H4 (cell line): Measurements from ENCODE around the gene ITGB5. TPM values are rescaled to one million over a fixed set of nuclear protein-coding genes. Genes with fewer than 3 reads are reported as not detected.

Experiments
- DNase-seq: peaks from one replicate; pipeline ENCODE4 v3.0.0-alpha.2; 2015; ENCODE audit warnings: low spot score
- total RNA-seq: library from RNA; depleted of rRNA; stranded (reverse); fragments of >200 nt; shearing (Covaris generic); gene quantifications from 2 replicates; pipeline ENCODE4 v1.2.3, GENCODE V29; 2014

ITGB5 gene
- total RNA-seq, 1 experiment from 2014 or later = 189 TPM

- no peak for DNase-seq
Observed at GRCh38 chr3:124896824-124897526, 9.8 kb upstream of the ITGB5 start.

DNA sequence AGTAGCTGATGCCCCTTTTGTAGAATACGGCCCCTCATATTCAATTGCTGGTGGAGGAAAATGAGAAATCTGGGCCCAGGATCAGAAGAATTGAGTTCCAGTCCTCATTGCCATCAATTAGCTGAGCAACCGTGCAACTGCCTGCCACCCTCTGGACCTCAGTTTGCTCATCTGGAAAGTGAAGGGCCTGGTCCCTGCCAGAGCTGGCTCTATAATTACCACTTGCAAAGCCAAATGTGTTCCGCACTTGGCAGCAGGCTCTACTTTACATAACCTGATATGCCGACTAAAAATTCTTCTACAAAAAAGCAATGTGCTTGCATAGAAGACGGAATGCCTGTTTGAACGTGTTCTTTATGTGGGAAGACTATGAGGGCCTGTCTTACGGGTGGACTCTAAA, 8.6 kb upstream of the ITGB5 start:
- DNase-seq = no peak

GRCh38 chr3:124893526-124893925, 6.4 kb upstream of the ITGB5 start:
- no peak for DNase-seq

DNA sequence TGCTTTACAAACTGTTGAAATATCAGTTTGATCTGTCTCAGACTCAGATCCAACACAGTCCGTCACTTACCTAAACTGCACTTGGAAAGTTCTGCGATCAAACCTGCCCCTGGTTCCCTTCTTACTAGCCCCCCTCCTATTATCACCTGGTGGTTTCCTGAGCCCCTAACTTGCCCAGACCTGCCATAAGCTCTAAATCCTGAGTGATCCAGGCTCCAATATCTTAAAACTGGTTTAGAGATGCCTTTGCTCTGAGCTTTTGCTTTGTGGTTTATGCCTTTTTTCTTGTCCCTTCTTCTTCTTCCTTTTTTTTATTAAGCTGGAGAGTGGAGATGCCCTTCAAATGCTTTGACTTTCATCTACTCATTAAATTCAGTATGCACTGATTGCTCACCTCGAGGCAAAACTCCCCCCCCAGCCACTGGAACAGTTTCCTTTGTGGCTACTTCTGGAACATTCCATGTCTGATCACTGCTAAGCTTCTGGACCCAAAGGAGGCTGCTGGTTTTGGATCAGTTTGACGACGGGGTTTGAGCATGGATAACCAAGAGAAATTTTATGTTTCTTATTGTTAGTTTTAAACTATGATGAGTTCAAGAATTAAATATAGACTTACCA, 3.5 kb upstream of the ITGB5 start:
- no peak for DNase-seq

DNA sequence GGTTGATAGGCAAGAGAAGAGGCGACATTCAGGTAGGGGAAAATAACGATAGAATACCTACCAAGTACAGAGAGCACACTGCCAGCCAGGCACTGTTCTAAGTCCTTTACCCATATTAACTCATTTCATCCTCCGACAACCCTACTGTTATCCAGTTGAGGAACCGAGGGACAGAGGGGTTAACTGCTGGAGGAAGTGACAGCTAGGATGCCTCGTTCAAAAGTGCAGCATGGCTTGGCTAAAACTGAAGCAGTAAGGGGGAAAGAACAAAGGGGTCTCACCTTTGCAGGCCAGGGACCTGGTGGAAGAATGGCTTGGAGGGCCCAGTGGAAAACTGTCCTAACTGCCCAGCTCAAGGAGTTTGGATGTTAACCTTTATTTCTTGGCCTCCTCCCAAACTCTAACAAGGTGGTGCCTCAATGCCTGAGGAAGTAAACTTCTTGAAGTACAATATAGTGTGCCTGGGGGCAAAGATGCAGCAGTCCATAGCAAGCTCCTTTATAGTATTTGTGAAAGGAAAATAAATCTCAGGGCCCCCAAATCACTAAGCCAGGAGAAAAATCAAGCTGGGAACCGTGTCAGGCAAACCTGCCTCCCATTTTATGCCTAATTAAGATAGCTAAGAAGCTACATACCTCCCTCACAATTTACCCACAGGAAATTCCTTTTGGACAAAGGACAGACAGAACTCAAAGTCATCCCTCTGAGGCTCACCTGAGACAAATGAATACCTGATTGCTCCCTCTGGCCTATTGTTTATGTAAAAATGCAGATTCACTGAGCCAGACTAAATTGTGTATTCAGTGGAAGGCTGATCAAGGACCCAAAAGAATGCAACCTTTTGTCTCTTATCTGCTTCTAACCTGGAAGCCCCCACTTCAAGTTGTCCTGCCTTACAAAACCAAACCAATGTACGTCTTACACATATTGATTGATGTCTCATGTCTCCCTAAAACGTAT, 1.6 kb upstream of the ITGB5 start:
- no peak for DNase-seq

DNA sequence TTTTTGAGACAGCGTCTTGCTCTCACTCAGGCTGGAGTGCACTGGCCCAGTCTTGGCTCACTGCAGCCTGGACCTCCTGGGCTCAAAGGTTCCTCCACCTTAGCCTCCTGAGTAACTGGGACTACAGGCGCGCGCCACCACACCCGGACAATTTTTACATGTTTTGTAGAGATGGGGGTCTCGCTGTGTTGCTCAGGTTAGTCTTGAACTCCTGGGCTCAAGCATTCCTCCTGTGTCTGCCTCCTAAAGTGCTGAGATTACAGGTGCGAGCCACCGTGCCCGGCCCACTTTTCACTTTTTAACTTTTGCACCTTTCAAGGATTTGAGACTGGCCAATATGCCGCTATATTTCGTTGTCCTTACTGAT, 750 bp upstream of the ITGB5 start:
- no peak for DNase-seq

DNA sequence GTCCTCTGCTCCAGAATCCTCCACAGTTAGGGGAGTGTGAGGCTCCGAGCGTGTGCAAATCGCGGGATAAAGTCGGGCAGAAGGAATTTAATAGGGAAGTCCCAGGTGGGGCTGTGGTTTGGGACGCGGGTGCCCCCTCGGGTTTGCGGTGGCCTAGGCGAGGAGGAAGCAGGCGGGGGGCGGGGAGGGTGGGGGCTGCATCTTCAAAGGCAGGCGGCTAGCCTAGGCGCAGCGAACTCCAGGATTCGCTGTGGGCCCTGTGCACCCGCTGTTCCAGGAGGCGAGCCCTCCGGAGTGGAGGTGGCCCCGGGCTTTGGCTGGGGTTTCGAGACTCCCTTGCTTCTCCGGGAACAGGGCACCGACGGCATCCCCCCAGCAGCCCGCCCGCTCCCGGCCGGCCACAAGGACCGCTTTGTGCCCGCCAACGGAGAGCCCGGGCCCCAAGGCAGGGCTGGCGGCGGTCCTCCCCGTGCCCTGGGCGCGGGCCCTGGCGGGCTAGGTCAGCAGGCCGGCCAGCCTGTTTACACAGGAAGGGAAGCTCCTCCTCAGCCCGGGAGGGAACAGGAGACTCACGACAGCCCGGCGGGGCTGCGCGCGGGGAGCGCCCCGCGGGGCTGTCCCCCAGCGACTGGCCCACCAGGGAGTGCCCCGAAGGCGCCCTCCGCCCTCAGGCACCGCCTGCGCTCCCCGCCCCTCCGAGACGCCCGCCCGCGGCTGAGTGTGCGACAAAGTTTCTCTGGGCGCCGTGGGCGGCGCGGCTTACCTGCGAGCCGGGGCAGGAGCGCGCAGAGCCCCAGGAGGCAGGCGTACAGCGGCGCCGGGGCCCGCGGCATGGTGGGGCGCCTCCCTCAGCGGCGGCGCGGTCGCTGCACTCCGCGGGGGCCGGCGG, 753 bp downstream of the ITGB5 start:
- peak; percentile 48 for DNase-seq

DNA sequence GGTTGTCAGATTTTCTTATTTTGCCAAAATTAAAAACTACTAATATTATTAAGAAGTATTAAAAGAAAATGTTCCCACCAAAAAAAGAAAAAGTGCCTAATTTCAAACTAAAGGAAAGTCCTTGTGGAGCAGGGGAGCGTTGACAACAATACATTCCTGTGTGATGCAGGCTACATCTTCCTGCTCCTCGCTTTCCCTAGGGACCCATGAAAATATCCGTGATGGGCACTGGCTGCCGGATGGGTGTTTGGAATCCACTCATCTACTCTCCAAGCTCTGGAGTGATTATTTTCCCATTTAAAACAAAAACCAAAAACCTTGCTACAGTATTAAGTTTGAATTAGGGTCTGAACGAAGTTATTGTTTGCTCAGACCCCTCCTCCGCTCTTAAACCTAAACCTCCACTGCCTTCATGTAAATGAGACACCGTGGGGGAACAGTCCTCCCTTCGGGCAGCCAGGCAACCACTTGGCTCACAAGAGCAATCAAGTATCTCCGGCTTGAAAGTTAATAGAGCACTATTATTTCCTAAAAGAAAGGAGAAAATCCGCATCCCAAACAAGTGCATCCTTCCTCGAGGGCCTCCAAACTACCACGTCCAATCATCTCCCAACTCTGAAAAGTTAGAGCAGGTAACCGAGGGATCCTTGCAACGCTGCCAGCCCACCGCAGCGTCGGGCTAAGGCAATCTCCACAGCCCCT, 1.5 kb downstream of the ITGB5 start:
- no peak for DNase-seq

DNA sequence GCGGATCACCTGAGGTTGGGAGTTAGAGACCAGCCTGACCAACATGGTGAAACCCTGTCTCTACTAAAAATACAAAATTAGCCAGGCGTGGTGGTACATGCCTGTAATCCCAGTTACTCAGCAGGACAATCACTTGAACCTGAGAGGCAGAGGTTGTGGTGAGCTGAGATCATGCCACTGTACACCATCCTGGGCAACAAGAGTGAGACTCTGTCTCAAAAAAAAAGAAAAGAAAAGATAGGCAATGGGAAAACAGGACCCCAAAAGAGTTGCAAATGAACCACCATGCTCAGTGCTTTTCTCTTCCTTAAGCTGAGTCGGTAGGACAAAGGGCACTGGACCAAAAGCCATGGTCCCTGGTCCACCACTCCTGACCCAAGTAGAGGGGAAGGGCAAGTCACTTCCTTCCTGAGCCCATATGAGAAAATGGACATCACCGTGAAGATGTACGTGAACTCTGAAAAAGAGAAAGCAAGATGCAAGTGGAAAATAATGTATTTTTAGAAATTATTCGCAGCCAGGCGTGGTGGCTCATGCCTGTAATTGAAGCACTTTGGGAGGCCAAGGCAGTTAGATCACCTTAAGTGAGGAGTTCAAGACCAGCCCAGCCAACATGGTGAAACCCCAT, 2.6 kb downstream of the ITGB5 start:
- DNase-seq = no peak

- no peak for DNase-seq
Observed at GRCh38 chr3:124883766-124884473, 3.2 kb downstream of the ITGB5 start.

GRCh38 chr3:124882816-124883747, 4.1 kb downstream of the ITGB5 start:
- DNase-seq = no peak

GRCh38 chr3:124881976-124882697, 5.0 kb downstream of the ITGB5 start:
- no peak for DNase-seq

DNA sequence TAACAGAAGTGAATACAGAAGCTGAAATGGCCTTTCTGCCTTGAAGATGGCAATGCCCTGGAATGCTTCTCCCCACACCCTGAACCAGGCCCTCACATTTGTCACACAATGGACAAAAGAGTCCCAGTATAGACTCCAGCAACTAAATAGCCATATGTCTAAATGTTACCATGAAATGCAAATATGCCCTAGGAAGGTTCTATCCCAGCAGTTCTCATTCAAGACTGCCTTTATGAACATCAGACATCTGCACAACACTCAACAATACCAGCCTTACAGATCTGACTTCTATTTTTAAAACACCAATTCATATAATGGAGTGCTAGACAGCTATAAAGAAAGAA, 7.9 kb downstream of the ITGB5 start:
- no peak for DNase-seq

DNA sequence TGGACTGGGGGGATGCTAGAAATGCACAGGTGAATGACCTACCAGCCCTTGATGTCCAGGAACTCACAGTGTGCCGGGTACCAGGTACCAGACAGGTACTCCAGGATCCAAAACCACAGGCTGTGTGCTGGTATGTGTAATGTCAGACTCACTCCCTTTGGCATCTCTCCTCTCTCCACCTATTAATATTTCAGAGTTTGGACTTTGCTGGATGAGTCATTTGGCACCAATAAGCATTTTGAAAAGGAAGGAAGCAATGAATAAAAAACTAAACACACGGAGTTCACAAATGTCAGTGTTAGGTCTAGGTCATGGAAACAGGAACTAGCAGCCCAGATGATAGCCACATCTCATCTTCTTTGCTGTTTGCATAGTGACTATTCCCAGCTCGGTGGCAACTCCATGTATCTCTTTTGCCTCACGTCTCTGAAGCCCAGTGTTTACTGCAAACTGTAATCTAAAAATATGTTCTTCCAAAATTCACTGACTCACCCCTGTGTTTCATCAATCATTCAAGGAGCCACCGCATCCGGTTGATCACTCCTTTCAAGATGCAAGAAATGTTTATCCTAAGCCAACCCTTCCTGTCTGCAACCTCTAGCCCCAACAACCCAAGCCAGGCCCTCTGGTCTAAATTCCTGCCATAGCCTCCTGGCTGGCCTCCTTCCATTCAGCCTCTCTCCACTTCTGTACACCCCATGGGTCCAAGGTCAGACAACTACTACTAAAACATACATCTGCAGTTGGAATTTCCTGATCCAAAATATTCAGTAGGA, 8.4 kb downstream of the ITGB5 start:
- peak; percentile 89 for DNase-seq

GRCh38 chr3:124877674-124878073, 9.5 kb downstream of the ITGB5 start:
- no peak for DNase-seq

DNA sequence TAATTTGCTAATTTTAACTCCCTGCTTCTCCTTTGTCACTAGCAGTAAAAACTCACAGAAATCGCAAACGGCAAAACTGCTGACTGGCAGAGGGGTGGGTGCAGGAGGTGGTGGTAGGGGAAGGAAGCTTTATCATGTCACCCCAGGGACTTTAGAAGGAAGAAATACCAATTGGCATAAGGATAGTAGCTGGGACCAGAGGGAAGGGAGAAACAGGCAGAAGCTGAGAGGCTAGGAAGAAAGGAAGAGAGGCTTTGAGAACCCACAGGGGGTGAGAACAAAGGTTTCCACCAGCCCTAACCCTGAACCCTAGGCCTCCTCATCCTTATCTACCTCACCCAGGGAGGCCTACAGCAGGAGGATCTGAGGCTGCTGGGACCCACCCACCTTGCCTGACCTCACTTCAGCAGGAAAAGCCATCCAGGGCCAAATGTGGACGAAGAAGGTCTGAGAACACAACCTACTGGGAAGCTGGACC, 10.7 kb downstream of the ITGB5 start:
- DNase-seq = no peak

DNA sequence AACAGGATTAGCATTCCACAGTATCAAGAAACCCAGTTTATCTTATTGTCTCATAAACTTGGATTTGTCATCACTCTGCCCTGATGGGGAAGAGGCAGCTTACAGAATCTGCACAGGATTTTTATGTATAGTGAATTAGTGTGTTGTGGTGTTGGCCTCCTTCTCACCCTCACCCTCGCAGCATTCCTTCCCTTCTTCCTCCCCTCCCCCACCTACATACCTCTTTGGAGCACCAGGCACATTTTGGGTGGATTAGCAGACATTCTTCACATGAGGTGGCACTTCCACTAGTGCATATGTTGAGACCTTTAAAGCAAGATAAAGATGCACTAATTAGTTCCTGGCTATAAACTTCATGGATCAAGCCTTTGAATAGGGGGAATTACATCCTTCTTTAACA, 13.9 kb downstream of the ITGB5 start:
- no peak for DNase-seq
